Choroid plexus epithelial cell (primary cell): ENCODE measurements around the gene CHCHD2.

Experiments
- DNase-seq: peaks from one replicate; pipeline ENCODE4 v3.0.0-alpha.2; 2010; ENCODE audit warnings: low read depth
- H3K4me3 ChIP-seq: 2 replicates; pipeline ENCODE4 v1.5.1; 2011; ENCODE audit warnings: low read depth, mild to moderate bottlenecking, control low read depth, low read length, moderate library complexity
- CTCF ChIP-seq: conservative IDR thresholded peaks from 2 replicates; pipeline ENCODE4 v1.5.1; 2011; ENCODE audit warnings: low read depth, mild to moderate bottlenecking, control low read depth, inconsistent platforms, low read length, moderate library complexity

Gene CHCHD2

GRCh38 chr7:56053993-56054392 lies 52.3 kb downstream of the CHCHD2 start:
- no peak for TF ChIP-seq CTCF
- DNase-seq: no peak
- H3K4me3 ChIP-seq: no peak overlapping the region

- TF ChIP-seq CTCF: no peak
- DNase-seq: no peak
- no peak overlapping the region for H3K4me3 ChIP-seq
These were observed 52.9 kb downstream of the CHCHD2 start for GRCh38 chr7:56053379-56053778.
